T47D (cell line): ENCODE results near the gene WDR54.

Experiments
- DNase-seq, 2 experiments: peaks; one replicate each; pipeline versions ENCODE4 v3.0.0 to v3.0.0-alpha.2; 2011 to 2012; ENCODE audit warnings: low read depth in 1 of 2, low spot score in 1 of 2
- JUND ChIP-seq: IDR thresholded peaks from 2 replicates; pipeline ENCODE4 v1.6.1; 2012; ENCODE audit warnings: low read depth
- in situ Hi-C: cut with HindIII; loops from 2 replicates; pipeline ENCODE4 v1.10.0; 2016; ENCODE audit warnings: low sequenced_read_pairs, low pct_unique_long_range_greater_than_20kb

The WDR54 gene

GRCh38 chr2:74424995-74425406, 3.5 kb downstream of the WDR54 start:
- TF ChIP-seq JUND, result no peak
- no peak for DNase-seq
- in situ Hi-C loops, result no loop called here

GRCh38 chr2:74425523-74425922, 4.0 kb downstream of the WDR54 start:
- in situ Hi-C loops, result no loop called here

GRCh38 chr2:74426181-74426758, 4.7 kb downstream of the WDR54 start:
- in situ Hi-C loops, result no loop called here
- DNase-seq, result no peak
- TF ChIP-seq JUND, result no peak

More at GRCh38 chr2:74425523-74425922, 4.0 kb downstream of the WDR54 start:
- no peak for TF ChIP-seq JUND
- DNase-seq, result no peak

GRCh38 chr2:74427551-74427950, 6.0 kb downstream of the WDR54 start:
- in situ Hi-C loops, result no loop called here
- DNase-seq, result no peak
- TF ChIP-seq JUND, result no peak

- DNase-seq, result no peak
- no peak for TF ChIP-seq JUND
- in situ Hi-C loops, result no loop called here
Measured at GRCh38 chr2:74428675-74429074, 7.1 kb downstream of the WDR54 start.

GRCh38 chr2:74429487-74430451, 8.2 kb downstream of the WDR54 start:
- in situ Hi-C loops, result no loop called here
- no peak for TF ChIP-seq JUND
- no peak for DNase-seq

- in situ Hi-C loops, result no loop called here
- DNase-seq, result no peak
- TF ChIP-seq JUND, result no peak
Measured at GRCh38 chr2:74430502-74430901, 9.0 kb downstream of the WDR54 start.

GRCh38 chr2:74436111-74436805, 14.7 kb downstream of the WDR54 start:
- no peak for DNase-seq
- in situ Hi-C loops, result no loop called here
- no peak for TF ChIP-seq JUND

GRCh38 chr2:74436848-74437695, 15.5 kb downstream of the WDR54 start:
- DNase-seq, result no peak
- TF ChIP-seq JUND, result no peak
- in situ Hi-C loops, result no loop called here

- in situ Hi-C loops, result no loop called here
- DNase-seq, result no peak
- no peak for TF ChIP-seq JUND
Measured at GRCh38 chr2:74438248-74438647, 16.7 kb downstream of the WDR54 start.

- TF ChIP-seq JUND, result no peak
- in situ Hi-C loops, result no loop called here
- no peak for DNase-seq
Measured at GRCh38 chr2:74439373-74439772, 17.8 kb downstream of the WDR54 start.

GRCh38 chr2:74439803-74440377, 18.4 kb downstream of the WDR54 start:
- no peak for DNase-seq
- no peak for TF ChIP-seq JUND
- in situ Hi-C loops, result no loop called here
